Measurements from ENCODE around the gene PAPPA.
A peak's percentile ranks its signal among the peaks of the same experiment; 100 is the strongest.

Gene PAPPA

GRCh38 chr9:116275418-116276195, 122.0 kb downstream of the PAPPA start:
- no peak for DNase-seq (ENCODE audit: low spot score)

- DNase-seq (ENCODE audit: low spot score) = no peak
Observed at GRCh38 chr9:116276196-116276493, 122.6 kb downstream of the PAPPA start.

GRCh38 chr9:116276651-116277121, 123.1 kb downstream of the PAPPA start:
- DNase-seq (ENCODE audit: low spot score) = no peak

GRCh38 chr9:116278326-116278725, 124.7 kb downstream of the PAPPA start:
- DNase-seq (ENCODE audit: low spot score) = no peak

- DNase-seq (ENCODE audit: low spot score) = no peak
Observed at GRCh38 chr9:116279230-116279629, 125.6 kb downstream of the PAPPA start.

GRCh38 chr9:116280529-116280928, 126.9 kb downstream of the PAPPA start:
- DNase-seq (ENCODE audit: low spot score) = no peak

- no peak for DNase-seq (ENCODE audit: low spot score)
Observed at GRCh38 chr9:116282597-116282996, 129.0 kb downstream of the PAPPA start.

- no peak for DNase-seq (ENCODE audit: low spot score)
Observed at GRCh38 chr9:116284518-116284917, 130.9 kb downstream of the PAPPA start.

- DNase-seq (ENCODE audit: low spot score) = no peak
Observed at GRCh38 chr9:116285320-116285719, 131.7 kb downstream of the PAPPA start.

GRCh38 chr9:116286297-116286696, 132.7 kb downstream of the PAPPA start:
- no peak for DNase-seq (ENCODE audit: low spot score)

- no peak for DNase-seq (ENCODE audit: low spot score)
Observed at GRCh38 chr9:116287721-116288120, 134.1 kb downstream of the PAPPA start.

GRCh38 chr9:116288658-116289057, 135.1 kb downstream of the PAPPA start:
- no peak for DNase-seq (ENCODE audit: low spot score)

GRCh38 chr9:116297346-116297745, 143.8 kb downstream of the PAPPA start:
- no peak for DNase-seq (ENCODE audit: low spot score)

GRCh38 chr9:116298249-116298648, 144.7 kb downstream of the PAPPA start:
- no peak for DNase-seq (ENCODE audit: low spot score)

GRCh38 chr9:116298878-116299391, 145.3 kb downstream of the PAPPA start:
- peak; percentile 14 for DNase-seq (ENCODE audit: low spot score)

- DNase-seq (ENCODE audit: low spot score) = peak; percentile 45
Observed at GRCh38 chr9:116300360-116300870, 146.8 kb downstream of the PAPPA start.

GRCh38 chr9:116303270-116303669, 149.7 kb downstream of the PAPPA start:
- no peak for DNase-seq (ENCODE audit: low spot score)

GRCh38 chr9:116303886-116304538, 150.4 kb downstream of the PAPPA start:
- no peak for DNase-seq (ENCODE audit: low spot score)

- no peak for DNase-seq (ENCODE audit: low spot score)
Observed at GRCh38 chr9:116304761-116305160, 151.2 kb downstream of the PAPPA start.

GRCh38 chr9:116308076-116308475, 154.5 kb downstream of the PAPPA start:
- no peak for DNase-seq (ENCODE audit: low spot score)

- DNase-seq (ENCODE audit: low spot score) = no peak
Observed at GRCh38 chr9:116309900-116310611, 156.5 kb downstream of the PAPPA start.

- DNase-seq (ENCODE audit: low spot score) = no peak
Observed at GRCh38 chr9:116312221-116312620, 158.6 kb downstream of the PAPPA start.

GRCh38 chr9:116313638-116314037, 160.0 kb downstream of the PAPPA start:
- no peak for DNase-seq (ENCODE audit: low spot score)
